Suppressor macrophage treated with lipopolysaccharide for 1 hour (primary cell): ENCODE data around the gene ADD1.

Experiments used
- DNase-seq, 3 donors: peaks; one replicate each; pipeline ENCODE4 v3.0.0-alpha.2; 2020 to 2022

ADD1 gene

GRCh38 chr4:2822461-2823300 lies 21.0 kb upstream of the ADD1 start:
- DNase-seq, result no peak

DNA sequence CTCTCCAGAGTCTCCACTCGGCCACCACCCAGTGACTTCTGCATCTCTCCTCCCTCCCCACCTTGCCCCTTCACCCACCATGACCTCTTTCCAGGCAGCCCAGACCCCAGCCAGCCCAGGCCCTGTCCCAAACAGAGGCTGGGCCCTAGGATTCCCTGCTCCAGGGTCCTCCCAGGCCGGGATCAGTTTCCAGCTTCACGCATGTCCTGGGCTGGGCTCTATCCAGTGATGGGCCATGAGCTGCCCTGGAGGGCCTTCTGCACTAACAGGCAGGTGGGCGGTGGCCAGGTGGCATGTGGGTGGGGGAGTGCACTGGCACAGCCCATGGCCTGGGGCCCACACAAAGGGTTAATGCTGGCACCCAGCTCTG lies 20.4 kb upstream of the ADD1 start:
- DNase-seq, result no peak

- no peak for DNase-seq
Measured at GRCh38 chr4:2823671-2824328, 19.8 kb upstream of the ADD1 start.

DNA sequence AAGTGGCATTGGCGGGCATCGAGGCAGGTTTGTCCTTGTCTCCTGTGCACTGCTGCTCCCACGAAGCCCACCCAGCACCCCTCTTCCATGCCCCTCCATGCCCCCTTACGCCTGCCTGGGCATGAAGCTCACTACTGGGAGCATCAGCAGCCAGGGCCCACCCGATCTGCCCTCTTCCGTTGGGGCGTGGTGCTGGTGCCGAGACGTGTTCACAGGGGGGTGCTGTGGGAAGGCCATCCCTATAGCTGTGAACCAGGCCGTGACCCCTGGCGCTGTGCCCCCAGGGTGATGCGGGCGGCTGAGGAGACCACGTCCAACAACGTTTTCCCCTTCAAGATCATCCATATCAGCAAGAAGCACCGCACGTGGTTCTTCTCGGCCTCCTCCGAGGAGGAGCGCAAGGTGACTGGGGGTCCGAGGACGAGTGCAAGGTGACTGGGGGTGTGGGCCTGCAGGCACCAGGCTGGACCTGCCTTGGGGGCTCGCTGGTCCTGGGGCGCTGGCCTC lies 19.3 kb upstream of the ADD1 start:
- no peak for DNase-seq

- DNase-seq, result no peak
Measured at GRCh38 chr4:2824836-2825381, 18.7 kb upstream of the ADD1 start.

DNA sequence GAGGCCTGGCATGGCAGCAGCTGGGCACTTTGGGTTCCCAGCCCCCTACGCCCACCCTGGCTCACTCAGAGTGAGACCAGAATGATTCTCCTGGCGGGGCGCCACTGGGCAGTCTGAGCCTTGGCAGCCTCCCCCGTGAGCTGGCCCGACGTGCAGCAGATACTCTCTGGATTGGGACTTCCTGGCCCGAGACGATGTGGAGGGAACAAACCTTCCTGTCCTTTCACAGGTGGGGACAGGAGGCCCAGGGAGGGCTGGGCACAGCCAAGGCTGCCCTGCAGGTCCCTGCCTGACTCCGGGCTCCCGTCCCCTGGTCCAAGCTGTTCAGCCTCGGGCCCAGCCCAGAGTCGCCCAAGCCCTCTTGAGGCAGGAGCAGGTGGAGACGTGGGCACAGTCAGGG lies 17.9 kb upstream of the ADD1 start:
- no peak for DNase-seq

DNA sequence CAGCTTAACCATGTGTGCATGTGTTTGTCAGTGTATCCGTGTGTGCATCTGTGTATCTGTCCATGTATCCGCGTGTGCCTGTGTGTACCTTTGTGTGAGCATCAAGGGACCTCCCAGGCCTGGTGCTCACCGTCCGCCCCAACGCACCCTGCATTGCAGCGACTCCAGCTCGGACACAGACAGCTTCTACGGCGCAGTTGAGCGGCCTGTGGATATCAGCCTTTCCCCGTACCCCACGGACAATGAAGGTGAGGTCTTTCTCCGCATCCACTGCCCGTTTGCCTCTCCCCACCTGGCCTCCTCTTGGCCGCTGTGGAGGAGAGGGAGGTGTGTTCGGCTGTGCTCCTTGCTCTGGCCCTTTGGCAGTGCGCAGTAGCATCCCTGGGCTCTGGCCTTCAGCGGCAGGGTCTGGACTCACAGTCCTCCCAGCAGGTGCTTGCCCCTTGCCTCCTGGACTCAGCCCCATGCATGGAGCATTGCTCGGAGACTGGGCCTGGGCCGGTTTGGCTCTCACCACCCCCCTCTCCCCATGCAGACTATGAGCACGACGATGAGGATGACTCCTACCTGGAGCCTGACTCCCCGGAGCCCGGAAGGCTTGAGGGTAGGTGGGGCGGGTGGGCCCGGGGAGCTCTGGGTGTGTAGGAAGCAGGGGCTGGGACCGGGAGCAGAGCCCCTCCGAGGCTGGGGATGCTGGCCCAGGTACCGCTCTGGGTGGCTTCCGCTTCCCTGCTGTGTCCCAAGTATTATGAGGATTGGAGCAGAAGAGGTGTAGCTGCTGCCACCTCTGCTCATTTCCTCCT lies 16.4 kb upstream of the ADD1 start:
- no peak for DNase-seq

GRCh38 chr4:2827874-2828751 lies 15.5 kb upstream of the ADD1 start:
- no peak for DNase-seq

DNA sequence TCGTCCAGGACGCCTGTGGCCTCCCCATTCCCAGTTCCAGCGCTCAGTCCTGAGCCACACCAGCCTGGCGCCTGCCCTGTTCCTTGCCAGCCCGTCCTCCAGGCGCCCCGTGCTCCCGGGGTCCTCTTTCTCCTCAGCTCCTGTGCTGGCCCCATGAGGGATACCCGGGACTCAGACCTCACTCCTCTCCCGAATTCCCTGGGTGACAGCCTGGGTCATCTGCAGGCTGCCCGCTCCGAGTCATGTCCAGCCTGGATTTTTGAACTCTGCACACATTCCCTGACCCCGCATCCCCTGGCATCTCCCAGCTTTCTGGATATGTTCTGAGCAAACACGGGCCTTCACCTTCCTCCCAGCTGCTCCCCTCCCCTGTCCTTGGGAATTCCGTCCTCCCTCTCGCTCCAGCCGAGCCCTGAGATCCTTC lies 14.9 kb upstream of the ADD1 start:
- DNase-seq, result no peak

GRCh38 chr4:2829321-2829932 lies 14.2 kb upstream of the ADD1 start:
- no peak for DNase-seq

GRCh38 chr4:2829933-2830451 lies 13.7 kb upstream of the ADD1 start:
- no peak for DNase-seq

- DNase-seq, result no peak
Measured at GRCh38 chr4:2830632-2831610, 12.7 kb upstream of the ADD1 start.

DNA sequence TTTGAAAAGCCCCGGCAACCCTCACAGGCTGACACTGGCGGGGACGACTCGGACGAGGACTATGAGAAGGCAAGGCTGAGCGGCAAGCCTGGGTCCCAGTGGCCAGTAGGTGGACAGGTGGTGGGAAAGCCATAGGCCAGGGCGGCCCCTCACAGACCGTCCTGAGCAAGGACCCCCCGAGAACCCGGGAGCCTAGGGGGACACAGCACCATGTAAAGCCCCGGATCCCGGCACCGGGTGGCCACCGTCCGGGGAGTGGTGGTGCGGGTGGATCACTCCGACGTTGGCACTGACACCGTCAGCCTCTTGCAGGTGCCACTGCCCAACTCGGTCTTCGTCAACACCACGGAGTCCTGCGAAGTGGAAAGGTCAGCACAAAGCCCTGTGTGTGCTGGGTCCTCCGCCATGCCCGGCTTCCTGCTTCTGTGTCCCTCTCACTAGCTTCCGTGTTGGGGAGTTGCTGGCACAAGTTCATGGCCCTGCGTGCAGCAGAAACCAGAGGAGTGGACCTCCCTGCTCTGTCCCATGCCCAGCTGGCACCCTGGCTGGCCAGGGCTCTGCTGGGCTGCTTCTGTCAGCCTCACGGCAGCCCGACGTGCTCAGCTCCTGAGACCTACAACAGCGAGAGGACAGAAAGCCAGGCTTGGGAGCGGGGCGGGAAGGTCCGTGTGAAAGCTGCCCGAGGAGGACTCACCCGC lies 11.9 kb upstream of the ADD1 start:
- DNase-seq, result no peak

- DNase-seq, result no peak
Measured at GRCh38 chr4:2832309-2832980, 11.2 kb upstream of the ADD1 start.

- no peak for DNase-seq
Measured at GRCh38 chr4:2832981-2833670, 10.5 kb upstream of the ADD1 start.

DNA sequence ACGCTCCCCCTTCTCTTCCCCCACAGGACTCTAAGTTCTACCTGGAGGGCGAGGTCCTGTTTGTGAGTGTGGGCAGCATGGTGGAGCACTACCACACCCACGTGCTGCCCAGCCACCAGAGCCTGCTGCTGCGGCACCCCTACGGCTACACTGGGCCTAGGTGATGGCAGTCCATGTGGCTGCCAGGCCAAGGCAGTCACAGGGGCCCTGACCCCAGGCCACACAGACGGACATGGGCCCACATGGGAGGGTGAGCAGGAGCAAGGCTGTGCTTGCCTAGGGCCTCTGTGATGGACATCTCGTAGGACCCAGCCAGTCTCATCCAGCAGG lies 10.0 kb upstream of the ADD1 start:
- no peak for DNase-seq

DNA sequence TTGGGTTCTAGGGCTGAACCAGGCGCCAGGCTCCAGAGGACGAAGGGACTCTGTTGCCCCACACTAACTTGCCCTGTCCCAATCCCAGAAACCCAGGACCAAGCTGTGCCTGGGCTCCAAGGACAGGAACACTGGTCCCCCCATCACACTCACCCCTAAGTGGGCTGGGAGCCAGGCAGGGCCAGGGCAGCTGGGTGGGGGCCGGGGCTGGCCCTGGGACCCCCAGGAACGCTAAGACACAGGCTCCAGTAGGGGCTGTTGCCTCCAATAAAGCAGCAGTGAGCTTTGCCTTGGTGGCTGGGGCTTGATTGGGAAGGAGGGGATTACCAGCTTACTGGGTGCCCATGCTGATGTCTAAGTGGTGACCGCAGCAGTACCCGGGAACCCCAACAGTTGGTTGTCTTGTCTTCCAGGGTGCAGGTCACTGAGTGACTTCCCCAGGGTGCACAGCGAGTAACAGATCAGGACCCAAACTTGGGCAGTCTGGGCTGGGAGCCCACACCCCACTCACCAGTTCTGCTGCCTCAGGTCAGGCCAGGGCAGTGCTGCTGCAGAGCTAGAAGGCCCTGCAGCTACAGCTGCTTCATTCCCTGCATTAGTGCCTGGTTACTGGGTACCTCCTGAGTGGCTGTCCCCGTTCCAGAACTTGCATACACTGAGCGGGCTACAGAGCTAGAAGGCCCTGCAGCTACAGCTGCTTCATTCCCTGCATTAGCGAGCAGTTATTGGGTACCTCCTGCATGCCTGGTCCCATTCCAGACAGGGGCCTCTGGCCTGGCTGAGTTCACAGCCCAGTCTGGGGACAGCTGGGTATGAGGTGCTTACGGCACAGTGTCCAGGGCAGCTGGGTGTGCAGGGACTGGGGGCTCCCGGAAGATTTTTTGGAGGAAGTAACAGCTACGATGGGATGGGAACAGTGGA lies 9.4 kb upstream of the ADD1 start:
- DNase-seq, result no peak
